Measurements from ENCODE around the gene RAB7A. TPM values are rescaled to one million over a fixed set of nuclear protein-coding genes. Genes with fewer than 3 reads are reported as not detected.

Gene RAB7A
- total and polyA plus RNA-seq, 2 of the 13 experiments (the other 11 are each of a cell fraction or from before 2014, with no cell fraction given) = 26.5 to 182 TPM

- no peak for TF ChIP-seq TP53 (CRISPR knock-in tag; conservative IDR thresholded peaks at IDR 0.05)
- TF ChIP-seq RARG (CRISPR knock-in tag; IDR thresholded peaks at IDR 0.05; ENCODE audit: low read depth) = no peak
- no peak for TF ChIP-seq ZNF572 (CRISPR knock-in tag; IDR thresholded peaks at IDR 0.05)
- no peak for TF ChIP-seq ZSCAN12 (CRISPR knock-in tag; IDR thresholded peaks at IDR 0.05)
- no peak for TF ChIP-seq CBX2 (IDR thresholded peaks at IDR 0.05; ENCODE audit: low read depth, low read length)
- no peak for TF ChIP-seq CBX2 (CRISPR knock-in tag; IDR thresholded peaks at IDR 0.05; ENCODE audit: low read depth)
- TF ChIP-seq ZNF747 (CRISPR knock-in tag; IDR thresholded peaks at IDR 0.05; ENCODE audit: borderline replicate concordance) = peak; percentile 65; the same call in 1 of the 2 replicates
- no peak for TF ChIP-seq ZNF644 (CRISPR knock-in tag; IDR thresholded peaks at IDR 0.05; ENCODE audit: low read depth)
- TF ChIP-seq MAF1 (CRISPR knock-in tag; IDR thresholded peaks at IDR 0.05; ENCODE audit: borderline replicate concordance) = 0 out of 2 replicates have a peak, but pooled peaks have one; percentile 53
- no peak for TF ChIP-seq MAFF (IDR thresholded peaks at IDR 0.05; ENCODE audit: low read depth, low read length)
- no peak; the same call in 1 of the 2 replicates for TF ChIP-seq MTF2 (CRISPR knock-in tag; IDR thresholded peaks at IDR 0.05; ENCODE audit: borderline replicate concordance)
- TF ChIP-seq NFKB2 (CRISPR knock-in tag; IDR thresholded peaks at IDR 0.05; ENCODE audit: borderline replicate concordance) = no peak; the same call in 1 of the 2 replicates
- TF ChIP-seq ATF1 (CRISPR knock-in tag; IDR thresholded peaks at IDR 0.05) = no peak
- TF ChIP-seq PATZ1 (CRISPR knock-in tag; IDR thresholded peaks at IDR 0.05) = peak; percentile 64
- TF ChIP-seq PRDM10 (CRISPR knock-in tag; IDR thresholded peaks at IDR 0.05; ENCODE audit: low read depth) = no peak
- TF ChIP-seq ZNF331 (CRISPR knock-in tag; IDR thresholded peaks at IDR 0.05) = peak; percentile 40; the same call in 1 of the 2 replicates
- TF ChIP-seq TBX2 (CRISPR knock-in tag; IDR thresholded peaks at IDR 0.05; ENCODE audit: borderline replicate concordance) = peak; percentile 37; the same call in 1 of the 2 replicates
- no peak for TF ChIP-seq XBP1 (CRISPR knock-in tag; IDR thresholded peaks at IDR 0.05)
- TF ChIP-seq SRY (CRISPR knock-in tag; IDR thresholded peaks at IDR 0.05) = no peak
- peak; percentile 17; the same call in 1 of the 2 replicates for TF ChIP-seq ZNF891 (CRISPR knock-in tag; IDR thresholded peaks at IDR 0.05)
- 0 out of 2 replicates have a peak, but pooled peaks have one; percentile 27 for TF ChIP-seq MYC (CRISPR knock-in tag; IDR thresholded peaks at IDR 0.05; ENCODE audit: borderline replicate concordance)
- no peak for TF ChIP-seq MBD4 (IDR thresholded peaks at IDR 0.05; ENCODE audit: borderline replicate concordance, low read length)
- peak; percentile 40; the same call in 1 of the 2 replicates for TF ChIP-seq THRA (CRISPR knock-in tag; IDR thresholded peaks at IDR 0.05; ENCODE audit: borderline replicate concordance)
- peak; percentile 23 for TF ChIP-seq TEAD3 (CRISPR knock-in tag; optimal IDR thresholded peaks at IDR 0.05; ENCODE audit: borderline replicate concordance)
- TF ChIP-seq MYNN (CRISPR knock-in tag; IDR thresholded peaks at IDR 0.05; ENCODE audit: low read depth) = no peak
Observed at GRCh38 chr3:128845778-128846485, 119.9 kb downstream of the RAB7A start (continued).
